ENCODE measurements around the gene USP9Y. TPM values are rescaled to one million over a fixed set of nuclear protein-coding genes. Genes with fewer than 3 reads are reported as not detected.

The USP9Y gene
- total RNA-seq (10 to 100 TPM in 7 of 10 donors, not detected in 3; 23.2 to 41.2 (median 33.2) TPM), polyA plus RNA-seq (10 to 100 TPM in 1 of 2 donors, 1 to 10 TPM in 1; 9.3 to 32.1 TPM)
- long read RNA-seq, donor 1, partial matches to known transcripts: 2 of 7 reads
- long read RNA-seq, donor 1, other reads (novel, unspliced or antisense): 4 of 7 reads
- long read RNA-seq, donor 2: 0 reads
- long read RNA-seq, donor 3: 0 reads

- TF ChIP-seq CTCF (IDR thresholded peaks at IDR 0.05): no peak
- DNase-seq: no peak
- Histone ChIP-seq H3K36me3 (peaks cover 0 to 39% (median 0%) of the 10 kb centered on the region in 9 donors), H3K27me3 (no peaks in the 10 kb centered on the region), H3K27ac (peak within 1 kb of the TSS in 4 of 10 donors; percentile 41 to 52 (median 44)), H3K4me3 (no peak within 1 kb of the TSS), H3K4me1 (peaks cover 0 to 5% (median 0%) of the 10 kb centered on the region in 9 donors), H3K9me3 (peaks cover 0 to 27% (median 0%) of the 10 kb centered on the region in 11 donors)
- ATAC-seq: no peak
- WGBS, 2 donors: 96 to 100% methylated on average over 1 of the region's 1 CpG
- intact Hi-C loops (cut with DNase I): no loop called here
Observed at GRCh38 chrY:12701181-12701695, at the start of gene USP9Y. Gene USP9Y, plus strand, starts transcription at chrY:12701231. Its CDS starts 8,217 bp downstream, at chrY:12709448.

- H3K4me1 ChIP-seq: no peaks in the 10 kb centered on the region
- H3K27me3 ChIP-seq: no peaks in the 10 kb centered on the region
- intact Hi-C loops (cut with DNase I): no loop called here
- DNase-seq (no peak), ATAC-seq (peak in 5 of 8 donors; percentile 38 to 95 (median 86))
- no peaks in the 10 kb centered on the region for H3K36me3 ChIP-seq
- peaks cover 0 to 8% (median 0%) of the 10 kb centered on the region in 11 donors for H3K9me3 ChIP-seq
- no peak for TF ChIP-seq CTCF (IDR thresholded peaks at IDR 0.05)
- 19 to 25% methylated on average over 4 of the region's 4 CpGs for WGBS, 2 donors
- H3K27ac ChIP-seq: peak overlapping the region in 5 of 10 donors; percentile 55 to 72 (median 69)
- H3K4me3 ChIP-seq: no peak overlapping the region
Observed at GRCh38 chrY:12651621-12652036, 49.4 kb upstream of the USP9Y start.

- Histone ChIP-seq H3K4me3 (peak overlapping the region in 9 of 10 donors; percentile 8 to 79 (median 69)), H3K27ac (peak overlapping the region in 7 of 10 donors; percentile 50 to 89 (median 85)), H3K36me3 (peaks cover 0 to 20% (median 0%) of the 10 kb centered on the region in 9 donors), H3K9me3 (no peaks in the 10 kb centered on the region), H3K4me1 (peaks cover 0 to 12% (median 0%) of the 10 kb centered on the region in 9 donors), H3K27me3 (no peaks in the 10 kb centered on the region)
- ATAC-seq (peak in 5 of 8 donors; percentile 96 to 98 (median 97)), DNase-seq (peak; percentile 78 to 81)
- 1 to 2% methylated on average over 33 to 40 of the region's 41 CpGs for WGBS, 2 donors
- no peak for TF ChIP-seq CTCF (IDR thresholded peaks at IDR 0.05)
- intact Hi-C loops (cut with DNase I): loop anchor here in 1 of 10 donors (10.0 kb wide), 1 partner anchor 53 kb away; no protein-coding TSS in a partner anchor
Observed at GRCh38 chrY:12661745-12662681, 39.0 kb upstream of the USP9Y start.

Measured in heart right ventricle (tissue), 16 donors.